Measurements from ENCODE around the gene PDPR.
"Not testable (repeated sequence)": the region's sequence is repeated elsewhere in the genome, so short reads cannot be mapped to it uniquely, and the experiment has no call there.

PDPR gene

GRCh38 chr16:70199170-70199569 is 85.0 kb downstream of the PDPR start:
- H3K4me3 ChIP-seq (ENCODE audit: low read length); H3K9ac ChIP-seq (ENCODE audit: low read length); DNase-seq (ENCODE audit: low read depth); H3K4me1 ChIP-seq (ENCODE audit: control insufficient read depth, insufficient read depth, low read length); H3K27me3 ChIP-seq (replicated peaks; ENCODE audit: control insufficient read depth, insufficient read depth, low read length); H3K9me3 ChIP-seq (ENCODE audit: control insufficient read depth, low read length); H3K36me3 ChIP-seq (ENCODE audit: control insufficient read depth, insufficient read depth, low read length, severe bottlenecking): not testable (repeated sequence)

- DNase-seq (ENCODE audit: low read depth); H3K27me3 ChIP-seq (replicated peaks; ENCODE audit: control insufficient read depth, insufficient read depth, low read length); H3K4me3 ChIP-seq (ENCODE audit: low read length); H3K9ac ChIP-seq (ENCODE audit: low read length); H3K4me1 ChIP-seq (ENCODE audit: control insufficient read depth, insufficient read depth, low read length); H3K36me3 ChIP-seq (ENCODE audit: control insufficient read depth, insufficient read depth, low read length, severe bottlenecking); H3K9me3 ChIP-seq (ENCODE audit: control insufficient read depth, low read length): not testable (repeated sequence)
These were observed 85.9 kb downstream of the PDPR start for GRCh38 chr16:70200063-70200462.

- H3K36me3 ChIP-seq (ENCODE audit: control insufficient read depth, insufficient read depth, low read length, severe bottlenecking); H3K4me3 ChIP-seq (ENCODE audit: low read length); DNase-seq (ENCODE audit: low read depth); H3K9me3 ChIP-seq (ENCODE audit: control insufficient read depth, low read length); H3K4me1 ChIP-seq (ENCODE audit: control insufficient read depth, insufficient read depth, low read length); H3K27me3 ChIP-seq (replicated peaks; ENCODE audit: control insufficient read depth, insufficient read depth, low read length); H3K9ac ChIP-seq (ENCODE audit: low read length): not testable (repeated sequence)
These were observed 89.4 kb downstream of the PDPR start for GRCh38 chr16:70203508-70203907.

GRCh38 chr16:70204010-70204409 is 89.9 kb downstream of the PDPR start:
- not testable (repeated sequence) for DNase-seq (ENCODE audit: low read depth); H3K27me3 ChIP-seq (replicated peaks; ENCODE audit: control insufficient read depth, insufficient read depth, low read length); H3K4me3 ChIP-seq (ENCODE audit: low read length); H3K36me3 ChIP-seq (ENCODE audit: control insufficient read depth, insufficient read depth, low read length, severe bottlenecking); H3K9me3 ChIP-seq (ENCODE audit: control insufficient read depth, low read length); H3K9ac ChIP-seq (ENCODE audit: low read length); H3K4me1 ChIP-seq (ENCODE audit: control insufficient read depth, insufficient read depth, low read length)

- not testable (repeated sequence) for H3K4me3 ChIP-seq (ENCODE audit: low read length); H3K9ac ChIP-seq (ENCODE audit: low read length); H3K27me3 ChIP-seq (replicated peaks; ENCODE audit: control insufficient read depth, insufficient read depth, low read length); H3K9me3 ChIP-seq (ENCODE audit: control insufficient read depth, low read length); DNase-seq (ENCODE audit: low read depth); H3K36me3 ChIP-seq (ENCODE audit: control insufficient read depth, insufficient read depth, low read length, severe bottlenecking); H3K4me1 ChIP-seq (ENCODE audit: control insufficient read depth, insufficient read depth, low read length)
These were observed 90.7 kb downstream of the PDPR start for GRCh38 chr16:70204668-70205405.

- H3K9ac ChIP-seq (ENCODE audit: low read length); H3K4me3 ChIP-seq (ENCODE audit: low read length); DNase-seq (ENCODE audit: low read depth); H3K4me1 ChIP-seq (ENCODE audit: control insufficient read depth, insufficient read depth, low read length); H3K9me3 ChIP-seq (ENCODE audit: control insufficient read depth, low read length); H3K36me3 ChIP-seq (ENCODE audit: control insufficient read depth, insufficient read depth, low read length, severe bottlenecking); H3K27me3 ChIP-seq (replicated peaks; ENCODE audit: control insufficient read depth, insufficient read depth, low read length): not testable (repeated sequence)
These were observed 92.2 kb downstream of the PDPR start for GRCh38 chr16:70206382-70206781.
